GM23248 (cell line): Measurements from ENCODE around the gene CENPX. TPM values are rescaled to one million over a fixed set of nuclear protein-coding genes. Genes with fewer than 3 reads are reported as not detected.
"Not testable (repeated sequence)": the region's sequence is repeated elsewhere in the genome, so short reads cannot be mapped to it uniquely, and the experiment has no call there.

ENCODE experiments used
- DNase-seq: peaks from one replicate; pipeline ENCODE4 v3.0.0-alpha.2; 2015
- H2AFZ ChIP-seq: fragments of 200-600 bp; sonication (generic); 2 replicates; pipeline ENCODE4 v1.6.1; 2016; ENCODE audit warnings: antibody characterized with exemption
- H3F3A ChIP-seq: fragments of 200-600 bp; sonication (generic); 2 replicates; pipeline ENCODE4 v1.6.1; 2016; ENCODE audit warnings: mild to moderate bottlenecking, antibody characterized with exemption, mixed run types; ENCODE audit not compliant: insufficient read depth
- H3K27ac ChIP-seq: fragments of 200-600 bp; sonication (generic); 2 replicates; pipeline ENCODE4 v1.5.1; 2016; ENCODE audit warnings: mild to moderate bottlenecking
- H3K27me3 ChIP-seq: fragments of 200-600 bp; sonication (generic); replicated peaks from 2 replicates; pipeline ENCODE4 v1.6.1; 2016; ENCODE audit warnings: mild to moderate bottlenecking; ENCODE audit not compliant: insufficient read depth
- H3K36me3 ChIP-seq: fragments of 200-600 bp; sonication (generic); 2 replicates; pipeline ENCODE4 v1.6.1; 2016; ENCODE audit warnings: low read depth, mild to moderate bottlenecking
- H3K4me1 ChIP-seq: fragments of 200-600 bp; sonication (generic); 2 replicates; pipeline ENCODE4 v1.6.1; 2016; ENCODE audit warnings: mild to moderate bottlenecking; ENCODE audit not compliant: insufficient read depth
- H3K4me2 ChIP-seq: fragments of 200-600 bp; sonication (generic); one replicate; pipeline ENCODE4 v1.6.1; 2016; ENCODE audit warnings: mild to moderate bottlenecking; ENCODE audit not compliant: unreplicated experiment
- H3K4me3 ChIP-seq: fragments of 200-600 bp; sonication (generic); 2 replicates; pipeline ENCODE4 v1.5.1; 2016; ENCODE audit warnings: mild to moderate bottlenecking
- H3K79me2 ChIP-seq: fragments of 200-600 bp; sonication (generic); 2 replicates; pipeline ENCODE4 v1.6.1; 2016; ENCODE audit warnings: mild to moderate bottlenecking; ENCODE audit not compliant: insufficient read depth
- H3K9ac ChIP-seq: fragments of 200-600 bp; sonication (generic); 2 replicates; pipeline ENCODE4 v1.6.1; 2016; ENCODE audit warnings: mild to moderate bottlenecking
- H3K9me2 ChIP-seq: fragments of 200-600 bp; sonication (generic); 2 replicates; pipeline ENCODE4 v1.6.1; 2016; ENCODE audit warnings: mixed run types, mild to moderate bottlenecking, moderate library complexity; ENCODE audit not compliant: insufficient read depth
- H3K9me3 ChIP-seq: fragments of 200-600 bp; sonication (generic); one replicate; pipeline ENCODE4 v1.6.1; 2017; ENCODE audit warnings: low read depth
- H4K20me1 ChIP-seq: fragments of 200-600 bp; sonication (generic); 2 replicates; pipeline ENCODE4 v1.6.0; 2016; ENCODE audit not compliant: insufficient read depth
- EZH2 ChIP-seq: fragments of 200-600 bp; sonication (generic); IDR thresholded peaks from 2 replicates; pipeline ENCODE4 v1.6.1; 2018; ENCODE audit warnings: antibody characterized with exemption, mild to moderate bottlenecking; ENCODE audit not compliant: insufficient read depth, poor library complexity, severe bottlenecking
- EZH2phosphoT487 ChIP-seq: fragments of 200-600 bp; sonication (generic); IDR thresholded peaks from 2 replicates; pipeline ENCODE4 v1.6.1; 2018; ENCODE audit warnings: antibody characterized with exemption, moderate library complexity, mild to moderate bottlenecking, low read depth; ENCODE audit not compliant: insufficient read depth
- WGBS, 2 experiments: methylation state at CpG; one replicate each; pipeline ENCODE4 v1.1.6; 2015 to 2017; ENCODE audit warnings: low lambda C conversion rate in 2 of 2, low coverage in 1 of 2; ENCODE audit errors: missing lambda C conversion rate in 2 of 2; 5-methylcytosine and 5-hydroxymethylcytosine counted together
- in situ Hi-C: fragments of 300-500 bp; cut with MboI; formaldehyde crosslinking; loops from 2 replicates; pipeline ENCODE4 v1.15.0; 2020
- polyA plus RNA-seq: library from polyadenylated mRNA; unstranded; fragments of >200 nt; fragmentation: Nextera tagmentation; extraction: Ambion mirVana; gene quantifications from 2 replicates; pipeline ENCODE4 v1.2.1, GENCODE V29; 2016
- total RNA-seq: library from RNA; depleted of rRNA; stranded (reverse); fragments of >200 nt; shearing (Covaris generic); gene quantifications from 2 replicates; pipeline ENCODE4 v1.2.3, GENCODE V29; 2014

Gene CENPX
- total and polyA plus RNA-seq, 2 experiments from 2014 or later, result 43.9 to 68.6 TPM

DNA sequence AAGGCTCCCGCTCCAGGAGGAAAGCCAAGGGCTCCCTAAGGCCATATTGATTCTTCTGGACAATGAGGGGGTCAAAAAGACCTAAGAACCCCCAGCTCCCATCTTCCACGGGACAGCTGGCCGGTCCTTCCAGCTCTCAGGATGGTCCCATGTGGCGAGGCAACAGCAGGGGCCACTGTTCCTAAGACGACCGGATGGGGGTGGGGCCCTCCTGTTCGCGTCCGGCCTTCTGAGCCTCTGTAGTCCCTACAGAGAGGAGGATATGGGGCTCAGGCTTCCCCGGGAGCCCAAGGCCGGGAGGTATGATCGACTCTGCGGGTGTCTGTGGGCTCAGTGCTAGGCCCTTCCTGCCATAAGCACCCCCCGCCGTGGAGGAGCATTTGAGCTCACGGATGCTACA, 20.8 kb upstream of the CENPX start:
- no peak overlapping the region for H3K27ac ChIP-seq
- H3K9me2 ChIP-seq, result no peaks in the 10 kb centered on the region
- H3K36me3 ChIP-seq, result no peaks in the 10 kb centered on the region
- no peaks in the 10 kb centered on the region for H3K9me3 ChIP-seq
- no peak overlapping the region for H3K4me2 ChIP-seq
- H2AFZ ChIP-seq, result no peak overlapping the region
- TF ChIP-seq EZH2phosphoT487, result no peak
- no peak for TF ChIP-seq EZH2
- H3K27me3 ChIP-seq, result no peaks in the 10 kb centered on the region
- in situ Hi-C loops, result no loop called here
- H3K79me2 ChIP-seq, result no peaks in the 10 kb centered on the region
- no peak overlapping the region for H3K9ac ChIP-seq
- no peaks in the 10 kb centered on the region for H3K4me1 ChIP-seq
- H4K20me1 ChIP-seq, result no peaks in the 10 kb centered on the region
- 69 to 76% methylated on average over 15 to 16 of the region's 16 CpGs for WGBS, 2 experiments
- no peak overlapping the region for H3K4me3 ChIP-seq
- no peak for DNase-seq
- H3F3A ChIP-seq, result peaks cover 6% of the 10 kb centered on the region; the same call in 1 of the 2 replicates

- no peak for DNase-seq
- Histone ChIP-seq H4K20me1 (no peaks in the 10 kb centered on the region), H3K4me2 (no peak overlapping the region), H3K9me2 (no peaks in the 10 kb centered on the region), H3K4me1 (no peaks in the 10 kb centered on the region), H3K27ac (no peak overlapping the region), H3F3A (peaks cover 6% of the 10 kb centered on the region; the same call in 1 of the 2 replicates), H3K9ac (no peak overlapping the region), H3K27me3 (no peaks in the 10 kb centered on the region), H3K4me3 (no peak overlapping the region), H2AFZ (no peak overlapping the region), H3K79me2 (no peaks in the 10 kb centered on the region), H3K36me3 (no peaks in the 10 kb centered on the region), H3K9me3 (no peaks in the 10 kb centered on the region)
- 63 to 64% methylated on average over 9 of the region's 9 CpGs for WGBS, 2 experiments
- TF ChIP-seq EZH2phosphoT487, result no peak
- no peak for TF ChIP-seq EZH2
- in situ Hi-C loops, result no loop called here
Measured at GRCh38 chr17:82042649-82043048, 20.0 kb upstream of the CENPX start.

- peak; percentile 48 for DNase-seq
- Histone ChIP-seq H4K20me1 (no peaks in the 10 kb centered on the region), H3K27ac (no peak overlapping the region), H3K9me2 (no peaks in the 10 kb centered on the region), H3K9ac (no peak overlapping the region), H3K27me3 (no peaks in the 10 kb centered on the region), H3K79me2 (no peaks in the 10 kb centered on the region), H3K4me2 (no peak overlapping the region), H2AFZ (no peak overlapping the region), H3K36me3 (no peaks in the 10 kb centered on the region), H3K9me3 (no peaks in the 10 kb centered on the region), H3K4me1 (no peaks in the 10 kb centered on the region), H3F3A (peaks cover 6% of the 10 kb centered on the region; the same call in 1 of the 2 replicates), H3K4me3 (no peak overlapping the region)
- no peak for TF ChIP-seq EZH2phosphoT487
- no peak for TF ChIP-seq EZH2
- WGBS, 2 experiments, result 70 to 73% methylated on average over 17 of the region's 17 CpGs
- in situ Hi-C loops, result no loop called here
Measured at GRCh38 chr17:82041144-82041814, 18.6 kb upstream of the CENPX start.

DNA sequence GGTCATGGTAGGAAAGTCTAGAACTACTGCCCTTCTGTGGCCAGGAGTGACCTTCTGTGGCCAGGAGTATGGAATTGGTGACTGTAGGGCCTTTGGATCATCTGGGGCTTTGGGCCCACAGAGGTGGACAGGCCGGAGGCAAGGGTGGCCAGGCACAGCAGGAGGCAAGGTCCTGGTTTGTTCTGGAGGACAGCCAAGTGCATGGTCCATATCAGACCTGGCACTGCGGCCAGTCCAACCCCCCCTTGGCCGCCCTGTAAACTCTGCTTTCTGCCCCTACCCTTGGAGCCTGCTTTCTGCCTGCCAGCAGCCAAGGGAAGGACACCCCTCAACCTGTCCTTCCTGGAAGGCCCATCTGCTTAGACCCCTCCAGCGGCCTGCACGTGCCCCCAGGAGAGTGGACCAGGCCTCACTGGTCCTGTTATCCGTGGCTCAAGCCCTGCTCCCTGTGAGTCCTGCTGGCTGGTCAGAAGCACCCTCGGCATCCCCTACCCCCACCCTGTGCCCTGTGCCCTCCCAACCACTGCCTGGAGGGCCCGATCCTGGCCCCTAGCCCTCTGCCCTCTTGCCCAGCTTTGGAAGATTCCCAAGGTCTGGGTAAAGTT, 17.1 kb upstream of the CENPX start:
- no peaks in the 10 kb centered on the region for H3K36me3 ChIP-seq
- no peaks in the 10 kb centered on the region for H3K79me2 ChIP-seq
- 85 to 97% methylated on average over 8 of the region's 8 CpGs for WGBS, 2 experiments
- no peaks in the 10 kb centered on the region for H4K20me1 ChIP-seq
- no peak for DNase-seq
- no peak overlapping the region for H3K9ac ChIP-seq
- in situ Hi-C loops, result no loop called here
- TF ChIP-seq EZH2phosphoT487, result no peak
- TF ChIP-seq EZH2, result no peak
- H3K4me3 ChIP-seq, result no peak overlapping the region
- H3K4me1 ChIP-seq, result no peaks in the 10 kb centered on the region
- no peaks in the 10 kb centered on the region for H3K9me3 ChIP-seq
- no peaks in the 10 kb centered on the region for H3K9me2 ChIP-seq
- no peaks in the 10 kb centered on the region for H3K27me3 ChIP-seq
- H3F3A ChIP-seq, result peaks cover 6% of the 10 kb centered on the region; the same call in 1 of the 2 replicates
- no peak overlapping the region for H3K4me2 ChIP-seq
- no peak overlapping the region for H3K27ac ChIP-seq
- H2AFZ ChIP-seq, result no peak overlapping the region

- H4K20me1 ChIP-seq, H3K9me3 ChIP-seq, H3K79me2 ChIP-seq, H3K27me3 ChIP-seq, H3K36me3 ChIP-seq, in situ Hi-C loops, H3K9me2 ChIP-seq, DNase-seq, H3K4me1 ChIP-seq, H2AFZ ChIP-seq, H3F3A ChIP-seq, H3K9ac ChIP-seq, H3K27ac ChIP-seq, H3K4me3 ChIP-seq, H3K4me2 ChIP-seq: not testable (repeated sequence)
- 82 to 83% methylated on average over 16 of the region's 16 CpGs for WGBS, 2 experiments
Measured at GRCh38 chr17:82038796-82039409, 16.2 kb upstream of the CENPX start.
